Naive thymus-derived CD4-positive, alpha-beta T cell (primary cell): ENCODE data around the gene LYZL6. TPM values are rescaled to one million over a fixed set of nuclear protein-coding genes. Genes with fewer than 3 reads are reported as not detected.
A peak's percentile ranks its signal among the peaks of the same experiment; 100 is the strongest.

Experiments
- ATAC-seq: fragments of 150-1000 bp; cut with Tn5 transposase; 2 replicates; pipeline ENCODE4 v1.10.0; 2021; ENCODE audit warnings: mild to moderate bottlenecking, moderate library complexity
- CTCF ChIA-PET: fragments of 350-600 bp; sonication (Branson Sonifier 250); formaldehyde crosslinking; loops from one replicate; lab custom pipeline; 2021; ENCODE audit warnings: antibody characterized with exemption; lab: Charles Lee
- POLR2A ChIA-PET: fragments of 350-600 bp; sonication (Branson Sonifier 250); formaldehyde crosslinking; loops from one replicate; lab custom pipeline; 2021; ENCODE audit warnings: antibody characterized with exemption, inconsistent platforms; lab: Charles Lee
- DNase-seq, 9 donors: peaks; one replicate each; pipeline versions ENCODE4 v3.0.0 to v3.0.0-alpha.2; 2020 to 2022; ENCODE audit warnings: mixed read lengths in 1 of 9
- H3K27ac ChIP-seq: one replicate; pipeline ENCODE4 v1.7.0; 2013; ENCODE audit warnings: mild to moderate bottlenecking, low read depth, low read length, moderate library complexity
- H3K27me3 ChIP-seq, 2 donors: one replicate each; pipeline ENCODE4 v1.7.0; 2013; ENCODE audit warnings: low read length in 2 of 2, mild to moderate bottlenecking in 2 of 2, moderate library complexity in 2 of 2; ENCODE audit not compliant: control insufficient read depth in 2 of 2, insufficient read depth in 2 of 2
- H3K36me3 ChIP-seq, 3 experiments: 1 replicate in 2 of 3; 2 replicates in 1 of 3; pipeline ENCODE4 v1.7.0; 2013; ENCODE audit warnings: low read length in 3 of 3, mild to moderate bottlenecking in 3 of 3, moderate library complexity in 1 of 3; ENCODE audit not compliant: insufficient read depth in 3 of 3, control insufficient read depth in 2 of 3
- H3K4me1 ChIP-seq, 2 donors: one replicate each; pipeline ENCODE4 v1.7.0; 2013; ENCODE audit warnings: low read length in 2 of 2, mild to moderate bottlenecking in 2 of 2, moderate library complexity in 1 of 2; ENCODE audit not compliant: control insufficient read depth in 2 of 2, insufficient read depth in 2 of 2
- H3K4me3 ChIP-seq: 2 replicates; pipeline ENCODE4 v1.7.0; 2013; ENCODE audit warnings: mild to moderate bottlenecking, low read length
- H3K9me3 ChIP-seq, 3 experiments: 1 replicate in 2 of 3; 2 replicates in 1 of 3; pipeline ENCODE4 v1.7.0; 2013; ENCODE audit warnings: low read length in 3 of 3; ENCODE audit not compliant: control insufficient read depth in 2 of 3
- H3K27ac Mint-ChIP-seq, 9 donors: one replicate each; pipeline ENCODE4 v1.8.0; 2020 to 2022; ENCODE audit warnings: mixed read lengths in 9 of 9, mild to moderate bottlenecking in 8 of 9, moderate library complexity in 5 of 9, inconsistent platforms in 2 of 9
- H3K27me3 Mint-ChIP-seq, 5 donors: one replicate each; pipeline ENCODE4 v1.8.0; 2021 to 2022; ENCODE audit warnings: mixed read lengths in 5 of 5, mild to moderate bottlenecking in 1 of 5
- H3K36me3 Mint-ChIP-seq, 5 donors: one replicate each; pipeline ENCODE4 v1.8.0; 2020 to 2022; ENCODE audit warnings: mixed read lengths in 5 of 5, mild to moderate bottlenecking in 3 of 5, inconsistent platforms in 1 of 5
- H3K4me1 Mint-ChIP-seq, 7 donors: one replicate each; pipeline ENCODE4 v1.8.0; 2020 to 2022; ENCODE audit warnings: mixed read lengths in 7 of 7, mild to moderate bottlenecking in 3 of 7, inconsistent platforms in 1 of 7
- H3K4me3 Mint-ChIP-seq, 10 donors: one replicate each; pipeline ENCODE4 v1.8.0; 2020 to 2022; ENCODE audit warnings: mild to moderate bottlenecking in 10 of 10, mixed read lengths in 10 of 10, moderate library complexity in 6 of 10, inconsistent platforms in 2 of 10
- H3K9me3 Mint-ChIP-seq, 11 donors: one replicate each; pipeline ENCODE4 v1.8.0; 2020 to 2022; ENCODE audit warnings: mixed read lengths in 11 of 11, mild to moderate bottlenecking in 4 of 11, inconsistent platforms in 1 of 11, moderate library complexity in 1 of 11
- intact Hi-C, 2 donors: fragments of 100-400 bp; cut with micrococcal nuclease; formaldehyde crosslinking; loops; one replicate each; pipeline ENCODE4 v1.15.1; 2023
- polyA plus RNA-seq, 2 donors: library from polyadenylated mRNA; unstranded; fragments of 300-500 nt; fragmentation: Illumina TruSeq; gene quantifications; one replicate each; pipeline ENCODE4 v1.2.3, GENCODE V29; 2021
- total RNA-seq, 6 experiments: library from RNA in 5 of 6; stranded (reverse) in 5 of 6; gene quantifications; 1 replicate in 5 of 6; 2 replicates in 1 of 6; pipeline ENCODE4 v1.2.3 and lab custom pipeline; 2021 to 2026

LYZL6 gene, protein sequence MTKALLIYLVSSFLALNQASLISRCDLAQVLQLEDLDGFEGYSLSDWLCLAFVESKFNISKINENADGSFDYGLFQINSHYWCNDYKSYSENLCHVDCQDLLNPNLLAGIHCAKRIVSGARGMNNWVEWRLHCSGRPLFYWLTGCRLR
- total RNA-seq (not detected), polyA plus RNA-seq (not detected), total RNA-seq (lab: John Stamatoyannopoulos, UW) (not detected)

DNA sequence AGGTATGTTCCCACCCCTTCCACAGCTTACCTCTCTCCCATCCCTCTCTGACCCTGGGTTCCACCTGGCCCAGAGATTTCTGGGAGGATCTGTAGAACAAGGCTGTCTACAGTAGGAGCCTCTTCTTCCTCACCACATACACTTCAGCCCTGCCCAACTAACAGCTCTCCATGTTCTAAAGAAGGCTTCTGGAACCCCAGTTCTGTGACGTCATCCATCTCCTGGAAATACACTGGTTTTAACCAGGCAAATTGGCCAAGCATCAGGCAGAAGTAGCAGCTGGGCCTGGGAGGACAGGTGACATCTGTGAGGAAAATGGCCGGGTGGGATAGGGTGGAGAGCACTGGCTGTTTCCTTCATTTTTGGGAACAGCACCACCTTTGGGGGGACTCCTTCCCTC lies at the start of gene LYZL6:
LYZL6 (minus strand) TSS at position 177 of the 400 bp plus-strand sequence. CDS start 4,357 bp downstream, outside the sequence.
- H3K27me3 Mint-ChIP-seq: peaks cover 0 to 21% (median 6%) of the 10 kb centered on the region in 5 donors
- Histone ChIP-seq H3K27me3 (no peaks in the 10 kb centered on the region), H3K4me1 (no peaks in the 10 kb centered on the region), H3K27ac (no peak within 1 kb of the TSS), H3K36me3 (no peaks in the 10 kb centered on the region), H3K9me3 (no peaks in the 10 kb centered on the region), H3K4me3 (no peak within 1 kb of the TSS)
- H3K4me3 Mint-ChIP-seq: no peak within 1 kb of the TSS
- no peak for ATAC-seq
- H3K36me3 Mint-ChIP-seq: no peaks in the 10 kb centered on the region
- peak within 1 kb of the TSS in 1 of 9 donors; percentile 71 for H3K27ac Mint-ChIP-seq
- peaks cover 0 to 2% (median 0%) of the 10 kb centered on the region in 7 donors for H3K4me1 Mint-ChIP-seq
- ChIA-PET POLR2A (no interaction called here), CTCF (no interaction called here)
- no peaks in the 10 kb centered on the region for H3K9me3 Mint-ChIP-seq
- no peak for DNase-seq
- intact Hi-C loops: no loop called here

DNA sequence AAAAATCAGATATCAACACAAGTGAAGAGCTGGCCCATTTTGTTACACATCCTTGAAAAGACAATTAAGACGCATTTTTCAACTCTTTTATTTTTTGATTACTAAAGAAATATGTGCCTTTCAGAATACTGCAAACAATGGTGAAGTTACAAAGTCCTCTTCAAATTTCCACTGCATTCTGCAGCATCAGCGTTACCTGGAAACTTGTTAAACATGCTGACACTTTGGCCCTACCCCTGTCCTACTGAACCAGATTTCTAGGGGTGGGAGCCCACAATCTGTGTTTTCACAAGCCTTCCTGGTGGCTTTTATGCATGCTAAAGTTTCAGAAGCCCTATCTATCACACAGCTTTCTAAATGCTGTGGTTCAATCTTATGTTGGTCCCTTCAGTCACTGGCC lies 47.6 kb upstream of the LYZL6 start:
- Histone ChIP-seq H3K4me1 (no peaks in the 10 kb centered on the region), H3K27ac (no peak overlapping the region), H3K4me3 (no peak overlapping the region), H3K9me3 (no peaks in the 10 kb centered on the region), H3K27me3 (no peaks in the 10 kb centered on the region), H3K36me3 (no peaks in the 10 kb centered on the region)
- Mint-ChIP-seq H3K27me3 (peaks cover 10 to 30% (median 14%) of the 10 kb centered on the region in 5 donors), H3K4me1 (peaks cover 0 to 4% (median 0%) of the 10 kb centered on the region in 7 donors), H3K27ac (no peak overlapping the region), H3K4me3 (no peak overlapping the region), H3K36me3 (peaks cover 0 to 7% (median 0%) of the 10 kb centered on the region in 5 donors), H3K9me3 (peaks cover 0 to 20% (median 5%) of the 10 kb centered on the region in 11 donors)
- intact Hi-C loops: no loop called here
- ATAC-seq (no peak), DNase-seq (no peak)
- POLR2A ChIA-PET: no interaction called here
- CTCF ChIA-PET: no interaction called here

DNA sequence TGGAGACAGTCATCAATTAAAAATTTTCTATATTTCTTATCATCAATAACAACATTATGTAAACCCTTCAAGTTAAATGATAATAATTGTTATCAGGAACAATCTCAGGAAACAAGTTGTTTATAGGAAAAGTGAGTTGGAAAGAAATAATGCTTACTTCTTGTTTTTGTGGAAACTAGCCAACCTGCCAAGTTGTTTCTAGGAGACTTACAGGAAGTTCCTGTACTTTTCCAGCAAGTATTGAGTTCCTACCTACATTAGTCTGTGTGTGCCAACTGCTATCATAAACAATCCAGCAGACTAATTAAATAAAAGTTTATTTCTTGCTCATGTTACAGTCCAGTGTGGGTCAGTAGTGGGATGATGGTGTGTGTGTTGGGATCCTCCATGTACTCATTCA lies 44.7 kb upstream of the LYZL6 start:
- POLR2A ChIA-PET: no interaction called here
- Histone ChIP-seq H3K4me1 (no peaks in the 10 kb centered on the region), H3K4me3 (no peak overlapping the region), H3K36me3 (no peaks in the 10 kb centered on the region), H3K9me3 (no peaks in the 10 kb centered on the region), H3K27ac (no peak overlapping the region), H3K27me3 (no peaks in the 10 kb centered on the region)
- no peak overlapping the region for H3K4me3 Mint-ChIP-seq
- H3K27me3 Mint-ChIP-seq: peaks cover 9 to 19% (median 10%) of the 10 kb centered on the region in 5 donors
- H3K4me1 Mint-ChIP-seq: peaks cover 0 to 4% (median 0%) of the 10 kb centered on the region in 7 donors
- peaks cover 0 to 7% (median 0%) of the 10 kb centered on the region in 5 donors for H3K36me3 Mint-ChIP-seq
- intact Hi-C loops: no loop called here
- ATAC-seq (no peak), DNase-seq (no peak)
- CTCF ChIA-PET: no interaction called here
- peaks cover 0 to 20% (median 5%) of the 10 kb centered on the region in 11 donors for H3K9me3 Mint-ChIP-seq
- no peak overlapping the region for H3K27ac Mint-ChIP-seq

DNA sequence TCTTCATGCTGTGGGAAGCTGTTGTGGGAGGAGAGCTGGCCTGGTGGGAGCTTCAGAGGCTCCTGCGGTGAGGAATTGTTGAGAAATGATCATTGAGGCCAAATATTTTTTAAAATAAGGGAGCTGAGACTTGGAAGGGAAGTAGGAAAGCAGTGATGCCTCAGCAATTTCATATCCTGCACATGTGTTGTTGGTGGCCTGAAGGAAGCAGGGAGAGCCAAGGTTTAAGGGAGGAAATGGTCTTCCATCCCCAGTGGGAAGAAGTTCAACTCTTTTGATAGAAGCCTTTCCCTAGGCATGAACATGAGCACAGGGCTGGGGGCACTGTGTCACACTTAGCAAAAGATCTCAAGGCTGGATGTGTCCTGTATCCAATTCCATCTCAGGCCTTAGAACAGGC lies 43.1 kb upstream of the LYZL6 start, which contains the start of gene CCL14:
CCL14 (minus strand) TSS at position 87 of the 400 bp plus-strand sequence; CDS start at position 7, 80 bp downstream.
- H3K36me3 Mint-ChIP-seq: peaks cover 0 to 4% (median 0%) of the 10 kb centered on the region in 5 donors
- CTCF ChIA-PET: no interaction called here
- Histone ChIP-seq H3K27ac (no peak within 1 kb of the TSS), H3K4me1 (no peaks in the 10 kb centered on the region), H3K4me3 (no peak within 1 kb of the TSS), H3K36me3 (no peaks in the 10 kb centered on the region), H3K9me3 (no peaks in the 10 kb centered on the region), H3K27me3 (no peaks in the 10 kb centered on the region)
- POLR2A ChIA-PET: no interaction called here
- no peaks in the 10 kb centered on the region for H3K4me1 Mint-ChIP-seq
- ATAC-seq: no peak
- intact Hi-C loops: no loop called here
- H3K9me3 Mint-ChIP-seq: peaks cover 0 to 17% (median 5%) of the 10 kb centered on the region in 11 donors
- DNase-seq: no peak
- no peak within 1 kb of the TSS for H3K4me3 Mint-ChIP-seq
- peak within 1 kb of the TSS in 1 of 9 donors; percentile 39 for H3K27ac Mint-ChIP-seq
- H3K27me3 Mint-ChIP-seq: peaks cover 0 to 9% (median 4%) of the 10 kb centered on the region in 5 donors

DNA sequence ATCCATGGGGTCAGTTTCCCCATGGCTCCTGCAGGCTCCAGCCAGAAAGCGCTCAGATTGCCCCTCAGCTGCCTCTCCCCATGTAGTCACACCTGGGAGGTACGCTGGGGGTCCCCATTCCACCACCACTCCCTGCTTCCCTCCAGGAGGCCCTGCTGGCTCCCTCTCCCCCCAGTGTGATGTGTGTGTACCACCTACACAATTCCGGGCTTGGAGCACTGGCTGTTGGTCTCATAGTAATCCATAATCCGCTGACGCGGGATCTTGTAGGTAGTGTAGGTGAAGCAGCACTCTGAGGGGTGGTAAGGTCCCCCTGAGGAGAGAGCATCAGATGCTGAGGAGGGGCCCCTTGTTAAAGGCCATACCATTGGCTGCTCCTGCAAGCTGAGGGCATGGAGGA lies 40.6 kb upstream of the LYZL6 start:
- Histone ChIP-seq H3K9me3 (no peaks in the 10 kb centered on the region), H3K4me3 (no peak overlapping the region), H3K27ac (no peak overlapping the region), H3K4me1 (no peaks in the 10 kb centered on the region), H3K27me3 (no peaks in the 10 kb centered on the region), H3K36me3 (no peaks in the 10 kb centered on the region)
- no peak for DNase-seq
- intact Hi-C loops: no loop called here
- Mint-ChIP-seq H3K36me3 (no peaks in the 10 kb centered on the region), H3K4me1 (no peaks in the 10 kb centered on the region), H3K4me3 (no peak overlapping the region), H3K9me3 (peaks cover 0 to 9% (median 2%) of the 10 kb centered on the region in 11 donors), H3K27ac (no peak overlapping the region), H3K27me3 (peaks cover 0 to 11% (median 4%) of the 10 kb centered on the region in 5 donors)
- POLR2A ChIA-PET: no interaction called here
- ATAC-seq: no peak
- CTCF ChIA-PET: no interaction called here

DNA sequence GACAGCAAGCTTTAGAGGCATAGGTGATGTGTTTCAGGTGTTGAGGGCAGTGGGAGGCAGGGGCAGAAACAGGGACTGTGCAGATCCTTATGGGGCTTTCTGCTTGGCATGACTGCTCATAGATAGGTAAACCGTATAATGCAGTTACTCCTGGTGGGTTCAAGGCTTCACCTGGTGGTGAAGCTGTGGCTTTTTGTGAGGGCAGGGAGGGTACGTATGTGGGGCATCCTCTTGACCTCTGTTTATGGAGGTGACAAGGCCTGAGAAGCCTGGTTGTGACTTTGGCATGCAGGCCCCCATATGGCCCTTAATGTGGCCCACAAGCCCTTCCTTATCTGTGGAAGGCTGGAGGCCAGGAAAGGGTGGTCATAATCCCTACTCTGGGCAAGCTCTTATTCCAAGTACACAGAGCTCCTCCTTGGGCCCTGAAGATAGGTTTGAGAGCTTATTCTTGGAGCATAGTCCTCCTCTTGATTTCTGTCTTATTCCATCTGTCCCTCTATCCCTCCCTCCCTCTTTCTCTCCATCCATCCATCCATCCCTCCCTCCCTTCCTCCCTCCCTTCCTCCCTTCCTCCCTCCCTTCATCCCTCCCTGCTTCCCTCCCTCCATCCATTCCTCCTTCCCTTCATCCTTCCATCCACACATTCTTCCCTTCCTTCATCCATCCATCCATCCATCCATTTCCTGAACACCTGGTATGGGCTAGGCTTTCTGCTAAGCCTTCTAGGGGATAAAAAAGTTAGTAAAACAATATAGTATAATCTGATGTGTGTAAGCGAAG lies 39.1 kb upstream of the LYZL6 start:
- intact Hi-C loops: no loop called here
- Mint-ChIP-seq H3K9me3 (no peaks in the 10 kb centered on the region), H3K36me3 (no peaks in the 10 kb centered on the region), H3K4me3 (no peak overlapping the region), H3K4me1 (no peaks in the 10 kb centered on the region), H3K27me3 (peaks cover 0 to 10% (median 7%) of the 10 kb centered on the region in 5 donors), H3K27ac (no peak overlapping the region)
- Histone ChIP-seq H3K9me3 (no peaks in the 10 kb centered on the region), H3K4me3 (no peak overlapping the region), H3K36me3 (no peaks in the 10 kb centered on the region), H3K27ac (no peak overlapping the region), H3K27me3 (no peaks in the 10 kb centered on the region), H3K4me1 (no peaks in the 10 kb centered on the region)
- ChIA-PET POLR2A (no interaction called here), CTCF (no interaction called here)
- no peak for DNase-seq
- no peak for ATAC-seq
